HG03097 (cell line): ENCODE data around the gene ACOT8.
"Not testable (repeated sequence)": the region's sequence is repeated elsewhere in the genome, so short reads cannot be mapped to it uniquely, and the experiment has no call there.

ENCODE experiments used
- ATAC-seq: cut with Tn5 transposase; IDR thresholded peaks from one replicate; pipeline ENCODE4 v1.9.1; 2021; ENCODE audit not compliant: unreplicated experiment, low FRiP score

ACOT8 gene

DNA sequence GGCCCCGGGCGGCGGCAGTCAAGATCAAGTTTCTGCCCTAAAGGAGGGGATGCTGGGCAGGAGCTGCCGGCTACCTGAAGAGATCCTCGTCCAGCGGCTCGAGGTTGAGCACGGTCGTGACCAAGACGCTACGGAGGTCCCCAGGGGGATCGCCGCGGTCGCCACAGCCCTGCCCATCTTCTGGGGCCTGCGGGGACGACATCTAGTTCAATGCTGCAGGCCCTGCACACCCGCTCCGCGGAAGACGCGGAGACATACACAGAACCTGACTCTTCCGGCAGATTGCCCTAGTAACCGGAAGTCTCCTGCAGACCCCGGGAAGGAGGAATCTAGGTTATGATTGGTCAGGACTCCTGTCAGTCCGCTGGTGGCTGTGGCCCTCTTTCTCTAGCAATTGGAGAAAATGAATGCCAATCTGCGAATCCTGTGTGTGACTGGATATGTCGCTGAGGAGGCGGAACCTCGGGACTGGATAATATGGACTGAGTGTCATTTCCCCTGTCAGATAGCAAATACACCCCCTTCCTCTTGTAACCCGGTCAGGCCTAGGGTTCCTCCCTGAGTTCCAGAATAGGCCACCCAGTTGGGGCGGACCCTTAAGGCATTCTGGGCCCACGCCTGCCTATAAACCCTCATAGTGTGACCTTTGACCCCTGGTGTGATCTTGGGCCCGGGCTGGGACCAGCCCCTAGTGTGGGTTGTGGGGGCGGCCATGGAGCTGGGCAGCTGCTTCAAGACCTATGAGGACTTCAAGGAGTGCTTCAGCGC lies at the start of gene ACOT8, which contains the start of gene ZSWIM3:
Gene ACOT8, minus strand, starts transcription at position 279 of the 768 bp plus-strand sequence. Its CDS starts 77 bp downstream, at position 202.
Gene ZSWIM3, plus strand, starts transcription at position 501 of the 768 bp plus-strand sequence. Its CDS starts 212 bp downstream, at position 713.
- ATAC-seq = peak; percentile 92

- no peak for ATAC-seq
Measured at GRCh38 chr20:45905505-45906079, 48.4 kb upstream of the ACOT8 start.

DNA sequence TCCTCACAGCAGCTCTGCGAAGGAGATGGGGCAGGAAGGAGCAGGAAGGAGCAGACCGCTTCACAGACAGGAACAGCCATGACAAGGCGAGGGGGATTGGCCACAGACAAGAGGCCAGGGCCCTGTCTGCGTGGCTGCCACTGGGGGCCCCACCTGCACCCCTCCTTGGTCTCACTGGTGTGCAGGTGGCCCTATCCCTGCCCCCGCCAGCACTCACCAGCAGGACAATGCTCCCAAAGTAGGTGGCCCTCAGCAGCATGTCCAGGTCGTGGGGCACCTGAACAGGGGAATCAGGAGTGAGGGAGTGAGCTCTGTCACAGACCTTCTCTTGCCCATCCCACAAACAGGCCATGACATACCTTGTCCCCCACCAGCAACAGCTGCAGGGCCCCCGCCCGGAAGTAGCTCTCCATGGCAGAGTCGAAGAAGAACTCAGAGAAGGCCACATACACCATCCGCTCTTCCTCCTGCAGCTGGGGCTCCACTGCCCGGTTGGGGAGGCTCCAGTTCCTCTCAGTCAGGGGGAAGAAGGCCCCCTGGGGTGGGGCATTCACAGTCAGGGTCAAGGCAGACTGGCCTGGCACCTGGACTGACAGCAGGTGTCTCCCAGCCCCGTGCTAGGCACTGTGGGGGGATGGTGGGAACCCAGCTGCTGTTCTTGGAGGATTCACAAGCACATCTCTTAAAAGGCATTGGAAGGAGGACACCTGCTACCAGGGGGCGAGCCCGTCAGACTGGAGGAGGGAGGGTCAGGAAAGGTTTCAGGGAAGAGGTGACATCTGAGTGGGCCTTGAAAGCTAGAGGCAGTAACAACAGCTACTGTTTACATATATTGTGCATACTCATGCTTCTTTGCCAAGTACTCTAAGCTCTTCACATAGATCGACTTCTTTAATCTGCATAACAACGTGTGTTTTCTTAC lies 47.7 kb upstream of the ACOT8 start:
- ATAC-seq = no peak

- ATAC-seq = no peak
Measured at GRCh38 chr20:45902199-45902701, 45.1 kb upstream of the ACOT8 start.

- not testable (repeated sequence) for ATAC-seq
Measured at GRCh38 chr20:45901332-45901731, 44.1 kb upstream of the ACOT8 start.

- ATAC-seq = no peak
Measured at GRCh38 chr20:45899046-45899835, 42.0 kb upstream of the ACOT8 start.

- no peak for ATAC-seq
Measured at GRCh38 chr20:45898285-45898684, 41.1 kb upstream of the ACOT8 start.

GRCh38 chr20:45897692-45898091 lies 40.5 kb upstream of the ACOT8 start:
- ATAC-seq = no peak

DNA sequence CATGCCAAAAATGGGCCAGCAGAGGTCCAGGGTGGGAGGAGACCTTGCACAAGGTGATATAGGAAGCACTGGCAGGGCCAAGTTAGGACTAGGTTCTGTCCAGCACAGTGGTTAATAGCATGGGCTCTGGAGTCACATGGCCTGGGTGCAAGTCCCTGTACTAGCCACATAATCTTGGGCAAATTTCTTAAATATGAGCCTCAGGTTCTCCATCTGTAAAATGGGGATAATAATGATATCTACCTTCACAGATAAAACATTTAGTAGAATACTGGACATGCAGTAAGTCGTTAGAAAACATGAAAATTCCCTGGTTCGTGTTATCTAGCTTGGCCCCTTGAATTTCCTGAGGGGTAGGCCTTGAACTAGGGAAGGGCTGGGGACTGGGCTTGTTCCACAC lies 40.1 kb upstream of the ACOT8 start:
- no peak for ATAC-seq

- ATAC-seq = no peak
Measured at GRCh38 chr20:45896641-45897161, 39.5 kb upstream of the ACOT8 start.

- no peak for ATAC-seq
Measured at GRCh38 chr20:45894797-45895196, 37.6 kb upstream of the ACOT8 start.

DNA sequence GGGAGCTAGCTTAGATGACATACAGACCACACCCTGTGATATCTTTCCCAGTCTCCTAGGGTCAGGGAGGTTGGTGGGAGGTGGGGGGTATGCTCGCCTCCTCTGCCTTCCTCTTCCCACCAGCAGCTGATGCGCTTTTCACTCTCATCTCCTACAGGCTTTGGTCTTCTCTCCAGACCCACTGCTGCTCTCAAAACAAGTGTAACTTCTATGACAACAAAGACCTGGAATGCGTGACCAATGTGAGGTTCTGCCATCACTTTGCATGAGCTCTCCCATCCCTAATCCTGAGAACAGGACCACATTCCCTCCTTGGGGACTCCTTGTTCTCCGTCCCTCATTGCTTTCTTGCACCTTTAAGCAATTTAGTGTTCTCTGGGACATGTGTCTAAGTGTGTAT lies 36.6 kb upstream of the ACOT8 start:
- ATAC-seq = no peak

- ATAC-seq = no peak
Measured at GRCh38 chr20:45892828-45893500, 35.8 kb upstream of the ACOT8 start.

GRCh38 chr20:45892049-45892825 lies 35.0 kb upstream of the ACOT8 start:
- no peak for ATAC-seq

GRCh38 chr20:45890985-45891983 lies 34.1 kb upstream of the ACOT8 start, which contains the start of the genes CTSA and NEURL2:
Gene CTSA (plus strand): TSS chr20:45891335. CDS start chr20:45891569, 234 bp downstream.
Gene NEURL2 (minus strand): TSS chr20:45891208. CDS start chr20:45890991, 217 bp downstream.
- peak; percentile 79 for ATAC-seq

- ATAC-seq = peak; percentile 13
Measured at GRCh38 chr20:45890077-45890984, 33.1 kb upstream of the ACOT8 start.
